Caki2 (cell line): Measurements from ENCODE around the gene ISG15. TPM values are rescaled to one million over a fixed set of nuclear protein-coding genes. Genes with fewer than 3 reads are reported as not detected.

ENCODE experiments used
- DNase-seq: peaks from one replicate; pipeline ENCODE4 v3.0.0-alpha.2; 2015; ENCODE audit warnings: low read depth
- in situ Hi-C: cut with HindIII; loops from 2 replicates; pipeline ENCODE4 v1.10.0; 2016; ENCODE audit warnings: low sequenced_read_pairs, low pct_unique_long_range_greater_than_20kb, mixed read lengths
- total RNA-seq: library from RNA; depleted of rRNA; stranded (reverse); fragments of >200 nt; shearing (Covaris generic); gene quantifications from 2 replicates; pipeline ENCODE4 v1.2.3, GENCODE V29; 2014; ENCODE audit warnings: low replicate concordance; rRNA removed

Gene ISG15
- total RNA-seq, 1 experiment from 2014 or later, result 129 TPM

- DNase-seq, result no peak
- in situ Hi-C loops, result no loop called here
Observed at GRCh38 chr1:1061682-1062345, 48.5 kb downstream of the ISG15 start.

GRCh38 chr1:1062348-1063163, 49.3 kb downstream of the ISG15 start:
- in situ Hi-C loops, result no loop called here
- DNase-seq, result no peak

GRCh38 chr1:1063261-1063944, 50.1 kb downstream of the ISG15 start:
- in situ Hi-C loops, result no loop called here
- DNase-seq, result no peak

Other genes with a start within 250 kb of the ISG15 start
- 69.4 and 98.9 TPM in 2 replicates for gene SAMD11, start 89.6 kb upstream of the ISG15 start, total RNA-seq
- 136 and 140 TPM in 2 replicates for gene NOC2L, start 54.2 kb upstream of the ISG15 start, total RNA-seq
- 3.3 and 7.4 TPM in 2 replicates for gene KLHL17, start 52.9 kb upstream of the ISG15 start, total RNA-seq
- gene PLEKHN1, start 47.0 kb upstream of the ISG15 start, total RNA-seq, result 0.17 and 2.3 TPM in 2 replicates
- gene PERM1, start 31.4 kb upstream of the ISG15 start, total RNA-seq, result 0.20 TPM in 1 of 2 replicates, not detected in the other
- gene HES4, start 13.4 kb upstream of the ISG15 start, total RNA-seq, result 45.3 and 73.0 TPM in 2 replicates
- 246 and 278 TPM in 2 replicates for gene AGRN, start 6.6 kb downstream of the ISG15 start, total RNA-seq
- not detected in 2 replicates for gene RNF223, start 60.8 kb downstream of the ISG15 start, total RNA-seq
- gene C1orf159, start 102.6 kb downstream of the ISG15 start, total RNA-seq, result 19.1 and 26.6 TPM in 2 replicates
- gene TTLL10, start 160.4 kb downstream of the ISG15 start, total RNA-seq, result not detected in 2 replicates
- gene TNFRSF18, start 193.1 kb downstream of the ISG15 start, total RNA-seq, result not detected in 2 replicates
- not detected in 2 replicates for gene TNFRSF4, start 200.7 kb downstream of the ISG15 start, total RNA-seq
- 111 and 124 TPM in 2 replicates for gene SDF4, start 218.5 kb downstream of the ISG15 start, total RNA-seq
- gene B3GALT6, start 218.7 kb downstream of the ISG15 start, total RNA-seq, result 23.5 and 26.7 TPM in 2 replicates
- gene C1QTNF12, start 233.2 kb downstream of the ISG15 start, total RNA-seq, result not detected in 2 replicates